Hepatocyte (in vitro differentiated cells): ENCODE measurements around the gene DLG3. TPM values are rescaled to one million over a fixed set of nuclear protein-coding genes. Genes with fewer than 3 reads are reported as not detected.
A peak's percentile ranks its signal among the peaks of the same experiment; 100 is the strongest.

ENCODE experiments used
- DNase-seq: peaks from one replicate; pipeline ENCODE4 v3.0.0-alpha.2; 2016; ENCODE audit warnings: low spot score
- H2AFZ ChIP-seq: fragments of 200-600 bp; sonication (generic); 2 replicates; pipeline ENCODE4 v1.6.0; 2016; ENCODE audit warnings: antibody characterized with exemption, mild to moderate bottlenecking
- H3K27ac ChIP-seq: fragments of 200-600 bp; sonication (generic); 2 replicates; pipeline ENCODE4 v1.5.1; 2016; ENCODE audit warnings: mild to moderate bottlenecking
- H3K27me3 ChIP-seq: fragments of 200-600 bp; sonication (generic); 2 replicates; pipeline ENCODE4 v1.6.1; 2016
- H3K36me3 ChIP-seq: fragments of 200-600 bp; sonication (generic); replicated peaks from 2 replicates; pipeline ENCODE4 v1.5.1; 2016; ENCODE audit warnings: low read depth; ENCODE audit not compliant: insufficient read depth
- H3K4me1 ChIP-seq: fragments of 200-600 bp; sonication (generic); 2 replicates; pipeline ENCODE4 v1.5.1; 2016; ENCODE audit warnings: mild to moderate bottlenecking, moderate library complexity; ENCODE audit not compliant: insufficient read depth
- H3K4me2 ChIP-seq: fragments of 200-600 bp; sonication (generic); 2 replicates; pipeline ENCODE4 v1.6.0; 2016
- H3K4me3 ChIP-seq: fragments of 200-600 bp; sonication (generic); 2 replicates; pipeline ENCODE4 v1.5.1; 2016; ENCODE audit warnings: mild to moderate bottlenecking
- H3K79me2 ChIP-seq: fragments of 200-600 bp; sonication (generic); 2 replicates; pipeline ENCODE4 v1.6.0; 2017; ENCODE audit warnings: mild to moderate bottlenecking
- H3K9me2 ChIP-seq: fragments of 200-600 bp; sonication (generic); replicated peaks from 2 replicates; pipeline ENCODE4 v1.6.0; 2017; ENCODE audit warnings: mild to moderate bottlenecking; ENCODE audit not compliant: insufficient read depth
- H3K9me3 ChIP-seq: fragments of 200-600 bp; sonication (generic); 2 replicates; pipeline ENCODE4 v1.5.1; 2016; ENCODE audit warnings: low read depth, mild to moderate bottlenecking
- H4K20me1 ChIP-seq: fragments of 200-600 bp; sonication (generic); 2 replicates; pipeline ENCODE4 v1.6.0; 2016; ENCODE audit warnings: mild to moderate bottlenecking; ENCODE audit not compliant: insufficient read depth, poor library complexity, severe bottlenecking
- CTCF ChIP-seq: fragments of 200-600 bp; sonication (generic); IDR thresholded peaks from 2 replicates; pipeline ENCODE4 v1.5.1; 2016; ENCODE audit warnings: antibody characterized with exemption, mild to moderate bottlenecking; ENCODE audit not compliant: poor library complexity
- EZH2 ChIP-seq: fragments of 200-600 bp; sonication (generic); IDR thresholded peaks from 2 replicates; pipeline ENCODE4 v1.6.1; 2016; ENCODE audit warnings: antibody characterized with exemption, mild to moderate bottlenecking, borderline replicate concordance
- EZH2phosphoT487 ChIP-seq: fragments of 200-600 bp; sonication (generic); IDR thresholded peaks from one replicate; pipeline ENCODE4 v1.6.1; 2018; ENCODE audit warnings: antibody characterized with exemption, mild to moderate bottlenecking, low read depth, moderate library complexity; ENCODE audit not compliant: unreplicated experiment, severe bottlenecking
- WGBS: methylation state at CpG from one replicate; pipeline ENCODE4 v1.1.6; 2016; ENCODE audit warnings: low lambda C conversion rate; ENCODE audit errors: missing lambda C conversion rate; 5-methylcytosine and 5-hydroxymethylcytosine counted together
- polyA plus RNA-seq: library from polyadenylated mRNA; unstranded; fragments of >200 nt; fragmentation: Nextera tagmentation; extraction: Ambion mirVana; gene quantifications from 2 replicates; pipeline ENCODE4 v1.2.1, GENCODE V29; 2016
- total RNA-seq: library from RNA; depleted of rRNA; stranded (reverse); fragments of >200 nt; gene quantifications from 2 replicates; pipeline ENCODE4 v1.2.3, GENCODE V29; 2014

DLG3 gene
- total and polyA plus RNA-seq, 2 experiments from 2014 or later, result 9.6 to 17.7 TPM

- Histone ChIP-seq H3K9me3 (no peaks in the 10 kb centered on the region), H3K79me2 (no peaks in the 10 kb centered on the region), H3K4me2 (no peak overlapping the region), H2AFZ (no peak overlapping the region), H3K9me2 (no peaks in the 10 kb centered on the region), H3K27me3 (no peaks in the 10 kb centered on the region), H3K4me3 (no peak overlapping the region), H3K27ac (no peak overlapping the region), H3K36me3 (no peaks in the 10 kb centered on the region), H3K4me1 (no peaks in the 10 kb centered on the region), H4K20me1 (no peaks in the 10 kb centered on the region)
- 52% methylated on average over 8 of the region's 8 CpGs for WGBS
- DNase-seq, result peak; percentile 46
- no peak for TF ChIP-seq EZH2phosphoT487
- no peak for TF ChIP-seq CTCF
- TF ChIP-seq EZH2, result no peak
Observed at GRCh38 chrX:70525733-70526132, 81.1 kb downstream of the DLG3 start.

- Histone ChIP-seq H3K9me2 (no peaks in the 10 kb centered on the region), H3K9me3 (no peaks in the 10 kb centered on the region), H3K4me3 (no peak overlapping the region), H3K4me1 (no peaks in the 10 kb centered on the region), H2AFZ (no peak overlapping the region), H3K79me2 (no peaks in the 10 kb centered on the region), H3K4me2 (no peak overlapping the region), H3K36me3 (no peaks in the 10 kb centered on the region), H3K27ac (no peak overlapping the region), H3K27me3 (no peaks in the 10 kb centered on the region), H4K20me1 (no peaks in the 10 kb centered on the region)
- no peak for TF ChIP-seq CTCF
- no peak for TF ChIP-seq EZH2phosphoT487
- DNase-seq, result no peak
Observed at GRCh38 chrX:70527053-70527452, 82.4 kb downstream of the DLG3 start.

DNA sequence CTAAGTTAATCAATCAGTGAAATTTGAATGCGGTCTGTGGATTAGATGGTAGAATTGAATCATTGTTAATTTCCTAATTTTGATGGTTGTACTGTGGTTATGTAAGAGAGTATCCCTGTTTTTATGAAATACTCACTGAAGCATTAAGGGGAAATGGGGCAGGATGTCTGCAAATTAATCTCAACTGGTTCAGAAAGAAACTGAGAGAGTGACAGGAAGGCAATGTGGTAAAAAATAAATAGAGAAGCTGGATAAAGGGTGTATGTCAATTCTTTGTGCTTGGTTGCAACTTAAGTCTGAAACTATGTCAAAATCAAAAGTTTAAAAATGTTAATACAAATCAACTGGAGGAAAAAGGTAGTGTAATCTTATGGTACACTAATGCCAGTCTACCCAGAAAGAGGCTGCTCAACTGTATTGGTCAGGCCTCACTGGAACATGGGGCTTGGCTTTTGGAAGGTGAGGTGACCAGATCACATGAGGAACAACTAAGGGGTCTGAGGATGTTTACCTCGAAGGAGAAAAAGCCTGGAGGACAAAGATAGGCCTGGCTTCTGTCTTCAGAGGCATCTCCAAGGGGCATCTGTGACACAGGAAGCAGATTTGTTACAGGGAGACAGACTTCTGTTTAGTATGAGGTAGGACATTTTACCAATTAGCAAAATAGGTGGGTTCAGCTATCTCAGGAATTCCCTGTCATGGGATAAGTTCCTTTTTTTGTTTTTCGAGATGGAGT lies 83.1 kb downstream of the DLG3 start:
- H3K79me2 ChIP-seq, result no peaks in the 10 kb centered on the region
- no peak overlapping the region for H3K4me2 ChIP-seq
- no peak overlapping the region for H2AFZ ChIP-seq
- no peak overlapping the region for H3K4me3 ChIP-seq
- no peak for DNase-seq
- no peaks in the 10 kb centered on the region for H3K9me3 ChIP-seq
- H3K36me3 ChIP-seq, result no peaks in the 10 kb centered on the region
- H3K4me1 ChIP-seq, result no peaks in the 10 kb centered on the region
- no peaks in the 10 kb centered on the region for H4K20me1 ChIP-seq
- WGBS, result 63% methylated on average over 3 of the region's 3 CpGs
- H3K27ac ChIP-seq, result no peak overlapping the region
- H3K27me3 ChIP-seq, result no peaks in the 10 kb centered on the region
- H3K9me2 ChIP-seq, result no peaks in the 10 kb centered on the region
- TF ChIP-seq EZH2phosphoT487 (no peak), CTCF (no peak), EZH2 (no peak)

DNA sequence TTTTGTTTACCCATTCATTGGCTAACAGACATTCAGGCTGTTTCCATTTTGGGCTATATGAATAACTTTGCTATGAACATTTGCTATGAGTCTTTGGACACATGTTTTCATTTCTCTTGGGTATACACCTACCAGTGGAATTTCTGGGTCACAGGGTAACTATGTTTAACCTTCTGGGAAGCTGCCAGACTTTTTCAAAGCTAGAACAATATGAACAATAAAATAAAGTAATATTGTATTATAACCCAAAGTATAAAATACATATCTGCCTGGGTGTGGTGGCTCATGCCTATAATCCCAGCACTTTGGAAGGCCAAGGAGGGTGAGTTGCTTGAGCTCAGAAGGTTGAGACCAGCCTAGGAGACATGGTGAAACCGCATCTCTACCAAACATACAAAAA lies 90.6 kb downstream of the DLG3 start:
- DNase-seq, result no peak
- no peak overlapping the region for H3K4me2 ChIP-seq
- H3K79me2 ChIP-seq, result no peaks in the 10 kb centered on the region
- H2AFZ ChIP-seq, result no peak overlapping the region
- H3K27me3 ChIP-seq, result no peaks in the 10 kb centered on the region
- no peaks in the 10 kb centered on the region for H4K20me1 ChIP-seq
- H3K27ac ChIP-seq, result no peak overlapping the region
- H3K4me1 ChIP-seq, result no peaks in the 10 kb centered on the region
- no peaks in the 10 kb centered on the region for H3K9me2 ChIP-seq
- H3K9me3 ChIP-seq, result no peaks in the 10 kb centered on the region
- no peak overlapping the region for H3K4me3 ChIP-seq
- WGBS, result 94% methylated on average over 1 of the region's 1 CpG
- H3K36me3 ChIP-seq, result no peaks in the 10 kb centered on the region
- no peak for TF ChIP-seq EZH2phosphoT487
- TF ChIP-seq CTCF, result no peak
- no peak for TF ChIP-seq EZH2
